HL-60 (cell line): ENCODE measurements around the gene EPDR1.

ENCODE experiments used
- DNase-seq, 2 experiments: peaks; one replicate each; pipeline ENCODE4 v3.0.0-alpha.2; 2010 to 2020; ENCODE audit warnings: low read depth in 1 of 2, low spot score in 1 of 2
- H3K27ac ChIP-seq: fragments of 250-450 bp; sonication (Bioruptor Pico); replicated peaks from 2 replicates; pipeline ENCODE4 v1.5.1; 2020; ENCODE audit warnings: mild to moderate bottlenecking, moderate library complexity
- H3K27me3 ChIP-seq: fragments of 250-450 bp; sonication (Bioruptor Pico); 2 replicates; pipeline ENCODE4 v1.5.1; 2021; ENCODE audit warnings: mild to moderate bottlenecking, moderate library complexity; ENCODE audit not compliant: insufficient read depth, poor library complexity, severe bottlenecking
- H3K4me3 ChIP-seq: replicated peaks from 2 replicates; pipeline ENCODE4 v1.5.1; 2011; ENCODE audit warnings: mild to moderate bottlenecking, control low read depth, low read length; ENCODE audit not compliant: insufficient read depth
- GABPA ChIP-seq: IDR thresholded peaks from 2 replicates; pipeline ENCODE4 v1.6.1; 2012; ENCODE audit warnings: low read depth
- POLR2AphosphoS5 ChIP-seq: IDR thresholded peaks from 2 replicates; pipeline ENCODE4 v1.6.1; 2012; ENCODE audit warnings: low read depth
- SPI1 ChIP-seq: IDR thresholded peaks from 2 replicates; pipeline ENCODE4 v1.6.1; 2012; ENCODE audit warnings: low read depth, mild to moderate bottlenecking, borderline replicate concordance
- TF ChIP-seq, protein P1 (sequence below): IDR thresholded peaks from one replicate; pipeline ENCODE4 v1.5.1; 2011; ENCODE audit warnings: low read length, control low read depth, inconsistent platforms; ENCODE audit not compliant: insufficient read depth
- TF ChIP-seq, protein P2 (sequence below): IDR thresholded peaks from 2 replicates; pipeline ENCODE4 v1.6.1; 2012; ENCODE audit warnings: low read depth; ENCODE audit not compliant: insufficient replicate concordance

The EPDR1 gene

GRCh38 chr7:37932543-37932942 is 12.1 kb downstream of the EPDR1 start:
- H3K27ac ChIP-seq = no peak overlapping the region
- DNase-seq = no peak
- TF ChIP-seq POLR2AphosphoS5 = no peak
- TF ChIP-seq, protein P1, sequence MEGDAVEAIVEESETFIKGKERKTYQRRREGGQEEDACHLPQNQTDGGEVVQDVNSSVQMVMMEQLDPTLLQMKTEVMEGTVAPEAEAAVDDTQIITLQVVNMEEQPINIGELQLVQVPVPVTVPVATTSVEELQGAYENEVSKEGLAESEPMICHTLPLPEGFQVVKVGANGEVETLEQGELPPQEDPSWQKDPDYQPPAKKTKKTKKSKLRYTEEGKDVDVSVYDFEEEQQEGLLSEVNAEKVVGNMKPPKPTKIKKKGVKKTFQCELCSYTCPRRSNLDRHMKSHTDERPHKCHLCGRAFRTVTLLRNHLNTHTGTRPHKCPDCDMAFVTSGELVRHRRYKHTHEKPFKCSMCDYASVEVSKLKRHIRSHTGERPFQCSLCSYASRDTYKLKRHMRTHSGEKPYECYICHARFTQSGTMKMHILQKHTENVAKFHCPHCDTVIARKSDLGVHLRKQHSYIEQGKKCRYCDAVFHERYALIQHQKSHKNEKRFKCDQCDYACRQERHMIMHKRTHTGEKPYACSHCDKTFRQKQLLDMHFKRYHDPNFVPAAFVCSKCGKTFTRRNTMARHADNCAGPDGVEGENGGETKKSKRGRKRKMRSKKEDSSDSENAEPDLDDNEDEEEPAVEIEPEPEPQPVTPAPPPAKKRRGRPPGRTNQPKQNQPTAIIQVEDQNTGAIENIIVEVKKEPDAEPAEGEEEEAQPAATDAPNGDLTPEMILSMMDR = no peak
- TF ChIP-seq SPI1 = no peak
- TF ChIP-seq GABPA = no peak
- TF ChIP-seq, protein P2, sequence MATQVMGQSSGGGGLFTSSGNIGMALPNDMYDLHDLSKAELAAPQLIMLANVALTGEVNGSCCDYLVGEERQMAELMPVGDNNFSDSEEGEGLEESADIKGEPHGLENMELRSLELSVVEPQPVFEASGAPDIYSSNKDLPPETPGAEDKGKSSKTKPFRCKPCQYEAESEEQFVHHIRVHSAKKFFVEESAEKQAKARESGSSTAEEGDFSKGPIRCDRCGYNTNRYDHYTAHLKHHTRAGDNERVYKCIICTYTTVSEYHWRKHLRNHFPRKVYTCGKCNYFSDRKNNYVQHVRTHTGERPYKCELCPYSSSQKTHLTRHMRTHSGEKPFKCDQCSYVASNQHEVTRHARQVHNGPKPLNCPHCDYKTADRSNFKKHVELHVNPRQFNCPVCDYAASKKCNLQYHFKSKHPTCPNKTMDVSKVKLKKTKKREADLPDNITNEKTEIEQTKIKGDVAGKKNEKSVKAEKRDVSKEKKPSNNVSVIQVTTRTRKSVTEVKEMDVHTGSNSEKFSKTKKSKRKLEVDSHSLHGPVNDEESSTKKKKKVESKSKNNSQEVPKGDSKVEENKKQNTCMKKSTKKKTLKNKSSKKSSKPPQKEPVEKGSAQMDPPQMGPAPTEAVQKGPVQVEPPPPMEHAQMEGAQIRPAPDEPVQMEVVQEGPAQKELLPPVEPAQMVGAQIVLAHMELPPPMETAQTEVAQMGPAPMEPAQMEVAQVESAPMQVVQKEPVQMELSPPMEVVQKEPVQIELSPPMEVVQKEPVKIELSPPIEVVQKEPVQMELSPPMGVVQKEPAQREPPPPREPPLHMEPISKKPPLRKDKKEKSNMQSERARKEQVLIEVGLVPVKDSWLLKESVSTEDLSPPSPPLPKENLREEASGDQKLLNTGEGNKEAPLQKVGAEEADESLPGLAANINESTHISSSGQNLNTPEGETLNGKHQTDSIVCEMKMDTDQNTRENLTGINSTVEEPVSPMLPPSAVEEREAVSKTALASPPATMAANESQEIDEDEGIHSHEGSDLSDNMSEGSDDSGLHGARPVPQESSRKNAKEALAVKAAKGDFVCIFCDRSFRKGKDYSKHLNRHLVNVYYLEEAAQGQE = no peak

DNA sequence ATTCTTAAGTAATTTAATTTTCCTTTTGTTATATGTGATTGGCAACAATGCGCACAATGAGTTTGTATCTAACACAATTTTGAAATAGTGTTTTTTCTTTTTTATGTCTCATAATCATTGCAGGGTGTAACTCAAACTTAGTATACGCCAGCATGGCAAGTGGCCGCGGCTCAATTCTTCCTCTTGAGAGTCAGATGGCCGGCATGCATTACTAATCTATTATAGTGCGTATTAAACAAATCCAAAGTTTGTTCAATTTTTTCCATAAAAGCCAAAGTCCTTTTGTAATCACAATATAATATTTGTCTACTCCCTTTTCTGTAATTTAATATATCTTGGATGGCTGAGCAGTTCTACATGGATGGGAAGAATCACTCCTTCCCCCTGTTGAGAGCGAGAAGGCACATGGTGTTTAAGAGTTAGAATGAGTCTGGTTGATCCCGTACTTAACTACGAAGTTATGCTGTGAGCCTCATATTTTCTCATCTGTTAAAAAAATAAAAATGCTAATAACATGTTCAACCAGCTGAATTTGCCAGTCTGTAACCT is 12.7 kb downstream of the EPDR1 start:
- TF ChIP-seq GABPA (no peak), POLR2AphosphoS5 (no peak), SPI1 (no peak)
- TF ChIP-seq, protein P1 = no peak
- TF ChIP-seq, protein P2 = no peak
- Histone ChIP-seq H3K27me3 (no peaks in the 10 kb centered on the region), H3K27ac (no peak overlapping the region), H3K4me3 (no peak overlapping the region)
- DNase-seq = no peak

More at GRCh38 chr7:37932543-37932942, 12.1 kb downstream of the EPDR1 start:
- Histone ChIP-seq H3K4me3 (no peak overlapping the region), H3K27me3 (no peaks in the 10 kb centered on the region)

GRCh38 chr7:37942934-37943610 is 22.6 kb downstream of the EPDR1 start:
- H3K27me3 ChIP-seq = no peaks in the 10 kb centered on the region
- H3K4me3 ChIP-seq = no peak overlapping the region
- H3K27ac ChIP-seq = no peak overlapping the region
- DNase-seq = no peak
- TF ChIP-seq POLR2AphosphoS5 (no peak), SPI1 (no peak), GABPA (no peak)
- TF ChIP-seq, protein P2 = no peak
- TF ChIP-seq, protein P1 = no peak
